ENCODE data around the gene RARS2. TPM values are rescaled to one million over a fixed set of nuclear protein-coding genes. Genes with fewer than 3 reads are reported as not detected.

Gene RARS2
- total RNA-seq, 1 donor from 2014 or later: 48.3 TPM

DNA sequence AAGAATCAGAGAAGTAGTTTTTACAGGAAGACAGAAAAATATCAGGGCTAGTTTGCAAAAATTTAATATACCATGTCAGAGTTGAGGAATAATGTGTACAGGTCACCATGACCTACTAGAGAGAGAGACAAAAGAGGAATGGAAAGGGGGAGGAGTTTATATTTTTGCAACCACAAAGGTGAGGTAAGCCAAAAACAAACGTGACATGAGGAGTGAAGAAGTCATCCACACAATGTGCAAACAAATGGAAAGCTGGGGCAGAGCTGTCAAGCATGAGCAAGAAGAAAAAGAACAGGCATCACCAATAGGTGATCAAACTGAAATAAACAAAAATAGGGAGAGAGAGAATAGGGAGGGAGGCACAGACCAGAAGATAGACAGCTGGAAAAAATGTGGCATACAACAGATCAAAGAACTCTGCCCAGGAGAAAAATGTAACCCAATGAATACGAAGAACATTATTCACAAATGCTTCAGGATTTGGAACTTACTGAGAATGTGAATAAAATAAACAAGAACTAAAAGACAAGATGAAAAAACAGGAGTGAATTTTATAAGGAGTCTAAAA lies 15.5 kb downstream of the RARS2 start:
- peaks cover 4% of the 10 kb centered on the region for H3K36me3 Mint-ChIP-seq (ENCODE audit: low read depth, unreplicated experiment)
- H3K27ac ChIP-seq (ENCODE audit: low read depth, low read length): no peak overlapping the region
- H3K27me3 Mint-ChIP-seq (ENCODE audit: low read depth, unreplicated experiment): no peaks in the 10 kb centered on the region
- H3K27ac Mint-ChIP-seq (ENCODE audit: unreplicated experiment): no peak overlapping the region
- no peak overlapping the region for H3K4me3 ChIP-seq (ENCODE audit: insufficient read depth, low read depth, low read length)
- H3K36me3 ChIP-seq (ENCODE audit: insufficient read depth, low read length): no peaks in the 10 kb centered on the region
- no peaks in the 10 kb centered on the region for H3K27me3 ChIP-seq (ENCODE audit: insufficient read depth, low read length)
- H3K9me3 ChIP-seq (ENCODE audit: insufficient read depth, low read depth, low read length): no peaks in the 10 kb centered on the region
- TF ChIP-seq EZH2 (IDR thresholded peaks at IDR 0.05; ENCODE audit: insufficient read depth, low read length): no peak
- TF ChIP-seq CTCF (IDR thresholded peaks at IDR 0.05; ENCODE audit: insufficient read depth, low read depth, low read length): no peak
- no peak overlapping the region for H2AFZ ChIP-seq (ENCODE audit: low read depth, low read length)
- peaks cover 16% of the 10 kb centered on the region for H3K4me1 Mint-ChIP-seq (ENCODE audit: low read depth, unreplicated experiment)
- H3K9me3 Mint-ChIP-seq (ENCODE audit: unreplicated experiment): no peaks in the 10 kb centered on the region
- H3K9ac ChIP-seq (ENCODE audit: low read length): no peak overlapping the region
- peaks cover 77% of the 10 kb centered on the region for H3K79me2 ChIP-seq (ENCODE audit: insufficient read depth, low read length)
- H4K20me1 ChIP-seq (ENCODE audit: insufficient read depth, low read length): peaks cover 74% of the 10 kb centered on the region
- no peak for DNase-seq (ENCODE audit: low read depth)
- FAIRE-seq: no peak
- peaks cover 8% of the 10 kb centered on the region for H3K4me1 ChIP-seq (ENCODE audit: insufficient read depth, low read length)
- no peak overlapping the region for H3K4me2 ChIP-seq (ENCODE audit: low read length)
- no peak overlapping the region for H3K4me3 Mint-ChIP-seq (ENCODE audit: unreplicated experiment)

DNA sequence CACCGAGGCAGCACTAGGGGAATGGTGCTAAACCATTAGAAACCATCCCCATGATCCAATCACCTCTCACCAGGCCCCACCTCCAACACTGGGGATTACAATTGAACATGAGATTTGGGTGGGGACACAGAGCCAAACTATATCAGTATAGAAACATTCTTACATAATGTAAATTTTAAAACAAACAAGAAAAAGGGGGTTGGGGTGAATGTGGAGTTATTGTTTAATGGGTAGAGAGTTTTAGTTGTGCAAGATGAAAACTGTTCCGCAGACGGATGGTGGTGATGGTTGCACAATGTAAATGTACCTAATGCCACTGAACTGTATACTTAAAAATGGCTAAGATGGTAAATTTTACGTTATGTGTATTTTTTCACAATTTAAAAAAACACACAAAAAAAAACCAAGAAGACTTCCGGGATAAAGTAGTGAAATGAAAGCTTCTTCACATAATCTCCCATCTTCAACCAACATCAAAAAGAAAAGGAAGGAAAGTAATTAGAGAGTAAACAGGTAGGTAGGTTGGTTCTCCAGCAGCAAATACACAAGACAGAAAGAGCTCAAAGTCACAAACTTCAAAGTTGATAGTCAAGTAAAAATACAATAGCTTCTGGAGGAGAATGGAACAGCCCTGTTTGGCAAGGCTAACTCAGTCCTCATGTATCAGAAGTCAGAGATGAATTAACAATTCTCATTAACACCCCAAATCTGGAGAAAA lies 16.3 kb downstream of the RARS2 start:
- H3K9me3 Mint-ChIP-seq (ENCODE audit: unreplicated experiment): no peaks in the 10 kb centered on the region
- H3K4me1 Mint-ChIP-seq (ENCODE audit: low read depth, unreplicated experiment): peaks cover 16% of the 10 kb centered on the region
- H3K36me3 ChIP-seq (ENCODE audit: insufficient read depth, low read length): no peaks in the 10 kb centered on the region
- H3K27ac ChIP-seq (ENCODE audit: low read depth, low read length): no peak overlapping the region
- H3K9me3 ChIP-seq (ENCODE audit: insufficient read depth, low read depth, low read length): no peaks in the 10 kb centered on the region
- FAIRE-seq (no peak), DNase-seq (ENCODE audit: low read depth) (no peak)
- peaks cover 4% of the 10 kb centered on the region for H3K36me3 Mint-ChIP-seq (ENCODE audit: low read depth, unreplicated experiment)
- no peak overlapping the region for H3K4me3 Mint-ChIP-seq (ENCODE audit: unreplicated experiment)
- no peak overlapping the region for H3K4me3 ChIP-seq (ENCODE audit: insufficient read depth, low read depth, low read length)
- no peaks in the 10 kb centered on the region for H3K27me3 ChIP-seq (ENCODE audit: insufficient read depth, low read length)
- peaks cover 82% of the 10 kb centered on the region for H3K79me2 ChIP-seq (ENCODE audit: insufficient read depth, low read length)
- H3K27me3 Mint-ChIP-seq (ENCODE audit: low read depth, unreplicated experiment): no peaks in the 10 kb centered on the region
- no peak overlapping the region for H3K27ac Mint-ChIP-seq (ENCODE audit: unreplicated experiment)
- no peak overlapping the region for H2AFZ ChIP-seq (ENCODE audit: low read depth, low read length)
- no peak overlapping the region for H3K9ac ChIP-seq (ENCODE audit: low read length)
- H3K4me2 ChIP-seq (ENCODE audit: low read length): no peak overlapping the region
- H4K20me1 ChIP-seq (ENCODE audit: insufficient read depth, low read length): peaks cover 68% of the 10 kb centered on the region
- H3K4me1 ChIP-seq (ENCODE audit: insufficient read depth, low read length): peaks cover 3% of the 10 kb centered on the region
- TF ChIP-seq EZH2 (IDR thresholded peaks at IDR 0.05; ENCODE audit: insufficient read depth, low read length) (no peak), CTCF (IDR thresholded peaks at IDR 0.05; ENCODE audit: insufficient read depth, low read depth, low read length) (no peak)

- DNase-seq (ENCODE audit: low read depth) (no peak), FAIRE-seq (no peak)
- H3K9ac ChIP-seq (ENCODE audit: low read length): no peak overlapping the region
- H3K4me3 Mint-ChIP-seq (ENCODE audit: unreplicated experiment): no peak overlapping the region
- no peaks in the 10 kb centered on the region for H3K9me3 Mint-ChIP-seq (ENCODE audit: unreplicated experiment)
- no peak overlapping the region for H3K4me2 ChIP-seq (ENCODE audit: low read length)
- H2AFZ ChIP-seq (ENCODE audit: low read depth, low read length): no peak overlapping the region
- H3K79me2 ChIP-seq (ENCODE audit: insufficient read depth, low read length): peaks cover 86% of the 10 kb centered on the region
- no peak overlapping the region for H3K27ac ChIP-seq (ENCODE audit: low read depth, low read length)
- H3K9me3 ChIP-seq (ENCODE audit: insufficient read depth, low read depth, low read length): no peaks in the 10 kb centered on the region
- no peak for TF ChIP-seq EZH2 (IDR thresholded peaks at IDR 0.05; ENCODE audit: insufficient read depth, low read length)
- TF ChIP-seq CTCF (IDR thresholded peaks at IDR 0.05; ENCODE audit: insufficient read depth, low read depth, low read length): no peak
- peaks cover 68% of the 10 kb centered on the region for H4K20me1 ChIP-seq (ENCODE audit: insufficient read depth, low read length)
- H3K36me3 ChIP-seq (ENCODE audit: insufficient read depth, low read length): peaks cover 4% of the 10 kb centered on the region
- H3K27ac Mint-ChIP-seq (ENCODE audit: unreplicated experiment): no peak overlapping the region
- peaks cover 6% of the 10 kb centered on the region for H3K36me3 Mint-ChIP-seq (ENCODE audit: low read depth, unreplicated experiment)
- no peaks in the 10 kb centered on the region for H3K27me3 Mint-ChIP-seq (ENCODE audit: low read depth, unreplicated experiment)
- peaks cover 13% of the 10 kb centered on the region for H3K4me1 Mint-ChIP-seq (ENCODE audit: low read depth, unreplicated experiment)
- no peak overlapping the region for H3K4me3 ChIP-seq (ENCODE audit: insufficient read depth, low read depth, low read length)
- no peaks in the 10 kb centered on the region for H3K27me3 ChIP-seq (ENCODE audit: insufficient read depth, low read length)
- H3K4me1 ChIP-seq (ENCODE audit: insufficient read depth, low read length): peaks cover 3% of the 10 kb centered on the region
Observed at GRCh38 chr6:87572883-87573282, 16.9 kb downstream of the RARS2 start.
